GM12865 (cell line): ENCODE measurements around the gene RBP5.
"Not testable (repeated sequence)": the region's sequence is repeated elsewhere in the genome, so short reads cannot be mapped to it uniquely, and the experiment has no call there.

Source experiments
- DNase-seq: peaks from one replicate; pipeline ENCODE4 v3.0.0; 2010; ENCODE audit warnings: low read depth
- H3K4me3 ChIP-seq: 2 replicates; pipeline ENCODE4 v1.5.1; 2011; ENCODE audit warnings: mild to moderate bottlenecking, low read depth, low read length, control low read depth
- TF ChIP-seq, protein P1 (sequence below): IDR thresholded peaks from 2 replicates; pipeline ENCODE4 v1.5.1; 2011; ENCODE audit warnings: low read length, control low read depth, low read depth, inconsistent platforms; ENCODE audit not compliant: insufficient read depth; ENCODE audit errors: missing control alignments

RBP5 gene

DNA sequence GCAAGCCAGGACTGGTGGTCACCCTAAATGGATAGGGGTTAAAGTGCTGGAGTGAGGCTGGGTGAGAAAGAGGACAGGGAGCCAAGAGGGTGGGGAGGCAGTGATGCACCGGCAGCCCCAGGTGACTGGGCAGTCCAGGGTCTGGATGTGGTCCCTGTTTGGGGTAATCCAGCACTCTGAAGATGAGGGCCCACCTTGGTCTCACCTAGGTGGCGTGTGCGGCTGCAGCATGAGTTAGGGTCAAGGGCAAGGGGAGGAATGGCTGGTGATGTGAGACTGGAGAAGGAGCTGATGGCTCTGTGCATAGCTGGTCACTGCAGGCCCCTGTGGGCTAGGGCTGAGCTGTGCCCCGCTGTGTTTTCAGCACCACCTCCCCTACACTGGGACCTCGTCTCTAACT, 18.0 kb downstream of the RBP5 start:
- TF ChIP-seq, protein P1, sequence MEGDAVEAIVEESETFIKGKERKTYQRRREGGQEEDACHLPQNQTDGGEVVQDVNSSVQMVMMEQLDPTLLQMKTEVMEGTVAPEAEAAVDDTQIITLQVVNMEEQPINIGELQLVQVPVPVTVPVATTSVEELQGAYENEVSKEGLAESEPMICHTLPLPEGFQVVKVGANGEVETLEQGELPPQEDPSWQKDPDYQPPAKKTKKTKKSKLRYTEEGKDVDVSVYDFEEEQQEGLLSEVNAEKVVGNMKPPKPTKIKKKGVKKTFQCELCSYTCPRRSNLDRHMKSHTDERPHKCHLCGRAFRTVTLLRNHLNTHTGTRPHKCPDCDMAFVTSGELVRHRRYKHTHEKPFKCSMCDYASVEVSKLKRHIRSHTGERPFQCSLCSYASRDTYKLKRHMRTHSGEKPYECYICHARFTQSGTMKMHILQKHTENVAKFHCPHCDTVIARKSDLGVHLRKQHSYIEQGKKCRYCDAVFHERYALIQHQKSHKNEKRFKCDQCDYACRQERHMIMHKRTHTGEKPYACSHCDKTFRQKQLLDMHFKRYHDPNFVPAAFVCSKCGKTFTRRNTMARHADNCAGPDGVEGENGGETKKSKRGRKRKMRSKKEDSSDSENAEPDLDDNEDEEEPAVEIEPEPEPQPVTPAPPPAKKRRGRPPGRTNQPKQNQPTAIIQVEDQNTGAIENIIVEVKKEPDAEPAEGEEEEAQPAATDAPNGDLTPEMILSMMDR = no peak
- no peak for DNase-seq
- H3K4me3 ChIP-seq = no peak overlapping the region

DNA sequence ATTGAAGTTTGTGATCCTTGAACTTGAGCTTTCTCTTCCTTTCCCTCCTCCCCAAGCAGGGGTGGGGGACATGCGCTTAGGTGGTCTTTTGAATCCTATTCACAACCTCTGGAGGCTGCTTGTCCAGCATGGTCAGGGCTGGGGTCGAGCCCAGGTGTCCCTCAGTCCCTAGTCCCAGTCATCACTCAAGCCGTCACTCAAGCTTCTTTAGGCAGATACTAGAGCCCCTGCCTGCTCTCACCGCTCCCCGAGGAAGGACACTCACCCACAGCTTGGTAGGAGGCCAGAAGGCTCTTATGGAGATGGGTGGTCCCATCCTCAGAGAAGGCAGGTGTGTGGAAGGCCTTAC, 19.1 kb downstream of the RBP5 start:
- TF ChIP-seq, protein P1 = no peak
- H3K4me3 ChIP-seq = peak overlapping the region; percentile 93
- DNase-seq = no peak

DNA sequence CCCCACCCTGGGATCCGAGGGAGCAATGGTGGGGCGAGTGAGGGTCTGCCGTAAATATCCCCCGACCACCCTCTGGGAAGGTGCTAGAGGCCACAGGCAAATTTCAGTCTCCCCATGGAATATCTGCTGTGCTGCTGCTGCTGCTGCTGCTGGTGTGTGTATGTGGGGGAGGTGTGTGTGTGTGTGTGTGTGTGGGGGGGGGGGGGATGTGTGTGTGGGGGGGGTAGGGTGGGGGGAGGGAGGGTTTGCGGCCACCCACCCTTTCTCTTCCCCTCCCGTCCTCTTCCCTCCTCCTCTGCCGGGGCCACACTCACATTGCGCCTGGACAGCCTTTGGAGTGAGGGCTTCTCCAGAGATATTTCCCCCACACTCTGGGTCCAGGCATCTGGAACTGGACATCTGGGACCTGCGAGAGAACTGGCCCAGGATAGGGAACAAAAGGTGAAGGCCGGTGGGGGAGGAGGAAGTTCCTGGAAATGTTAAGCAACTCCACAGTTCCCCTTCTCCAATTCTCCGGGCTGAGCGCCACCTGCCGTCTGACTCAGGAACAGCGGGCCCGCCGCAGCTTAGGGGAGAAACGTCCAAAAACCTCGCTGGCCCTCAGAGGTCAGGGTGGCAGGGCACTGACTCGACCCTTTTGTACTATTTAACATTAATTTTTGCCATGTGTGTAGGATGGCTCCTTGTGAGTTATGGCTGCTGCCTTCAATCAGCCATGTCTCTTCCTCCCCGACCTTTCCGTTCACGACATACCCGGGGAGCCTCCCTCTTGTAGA, 19.7 kb downstream of the RBP5 start, which contains the start of gene C1RL:
C1RL (minus strand) TSS at position 419 of the 776 bp plus-strand sequence; CDS start at position 385, 34 bp downstream.
- peak within 1 kb of the TSS; percentile 93 for H3K4me3 ChIP-seq
- peak; percentile 85 for DNase-seq
- TF ChIP-seq, protein P1 = peak; percentile 95

DNA sequence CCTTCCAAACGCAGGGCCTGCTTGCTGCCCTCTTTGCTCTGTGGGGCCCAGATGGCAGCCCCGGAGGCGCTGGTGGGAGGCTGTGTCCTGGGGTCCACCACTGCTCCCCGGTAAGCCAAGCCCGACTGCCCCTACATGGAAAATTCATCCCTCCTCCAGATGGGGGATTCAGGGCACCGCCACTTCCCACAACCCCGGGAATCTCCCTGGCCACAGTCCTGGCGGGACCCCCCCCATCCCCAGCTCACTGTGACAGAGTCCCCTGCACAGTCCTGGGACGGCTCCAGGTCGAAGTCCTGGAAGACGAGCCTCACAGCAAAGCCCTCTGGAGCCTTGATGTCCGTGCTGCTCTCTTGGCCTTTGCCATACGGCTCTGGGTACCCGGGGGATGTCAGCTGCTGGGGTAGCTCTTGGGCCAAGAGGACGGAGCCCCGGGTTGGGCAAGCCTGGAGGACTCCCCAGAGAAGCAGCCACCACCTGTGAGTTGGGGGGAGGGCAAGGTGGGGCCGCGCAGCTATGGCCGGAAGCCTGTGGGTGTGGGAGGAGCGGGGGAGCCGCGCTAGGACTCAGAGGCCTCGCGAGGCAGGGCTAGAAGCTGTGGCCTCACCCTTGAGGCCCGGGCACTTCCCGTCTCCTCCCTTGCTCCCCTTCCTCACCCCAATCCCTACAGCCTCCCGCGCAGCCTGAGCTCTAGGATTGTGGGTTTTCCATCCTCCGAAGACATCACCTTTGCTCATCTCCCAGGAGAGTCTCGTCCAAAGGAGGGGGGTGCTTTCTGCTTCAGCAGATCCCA, 20.5 kb downstream of the RBP5 start:
- TF ChIP-seq, protein P1 = no peak
- peak; percentile 95 for DNase-seq
- peak overlapping the region; percentile 93 for H3K4me3 ChIP-seq

DNA sequence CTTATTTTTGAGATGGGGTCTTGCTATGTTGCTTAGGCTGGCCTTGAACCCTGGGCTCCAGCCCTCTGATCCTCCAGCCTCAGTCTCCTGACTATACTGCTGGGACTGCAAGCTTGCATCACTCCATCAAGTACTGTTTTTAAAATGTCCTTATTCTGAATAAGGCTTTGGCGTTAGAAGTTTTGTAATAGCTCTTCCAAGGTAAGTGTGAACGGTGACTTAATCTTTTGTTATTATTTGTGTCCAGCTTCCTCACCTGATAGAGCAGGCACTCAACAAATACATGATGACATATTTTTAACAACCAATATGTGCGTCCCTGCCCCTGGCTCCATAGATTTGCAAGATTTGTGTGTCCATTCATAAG, 21.1 kb downstream of the RBP5 start:
- TF ChIP-seq, protein P1 = no peak
- DNase-seq = peak; percentile 34
- H3K4me3 ChIP-seq = peak overlapping the region; percentile 93

DNA sequence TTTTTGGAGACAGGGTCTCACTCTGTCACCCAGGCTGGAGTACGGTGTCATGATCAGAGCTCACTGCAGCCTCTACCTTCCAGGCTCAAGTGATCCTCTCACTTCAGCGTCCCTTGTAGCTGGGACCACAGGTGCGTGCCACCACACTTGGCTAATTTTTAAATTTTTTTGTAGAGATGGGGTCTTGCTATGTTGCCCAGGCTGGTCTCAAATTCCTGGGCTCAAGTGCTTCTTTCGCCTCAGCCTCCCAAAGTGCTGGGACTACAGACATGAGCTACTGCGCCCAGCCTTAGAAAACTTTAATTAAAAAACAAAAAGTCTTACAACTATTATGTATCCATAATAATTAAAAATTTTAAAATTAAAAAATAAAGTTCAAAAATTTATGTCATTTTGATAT, 21.5 kb downstream of the RBP5 start:
- peak overlapping the region; percentile 93; the same call in 1 of the 2 replicates for H3K4me3 ChIP-seq

DNA sequence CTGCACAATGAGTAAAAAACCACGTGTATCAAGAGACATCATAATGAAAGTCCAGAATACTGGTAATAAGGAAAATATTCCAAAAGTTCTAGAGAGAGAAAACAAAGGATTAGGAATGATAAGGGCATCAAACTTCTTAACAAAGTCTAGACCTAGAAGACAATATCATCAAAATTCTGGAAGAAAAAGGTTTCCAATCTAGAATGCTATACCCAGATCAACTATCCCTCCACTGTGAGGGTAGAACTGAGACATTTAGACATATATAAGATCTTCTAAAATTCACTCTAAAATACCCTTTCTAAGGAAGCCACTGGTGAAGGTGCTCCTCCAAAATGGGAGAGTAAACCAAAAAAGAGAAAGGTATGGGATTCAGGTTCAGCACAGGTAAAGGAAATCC, 22.6 kb downstream of the RBP5 start:
- DNase-seq = no peak
- TF ChIP-seq, protein P1 = no peak
- H3K4me3 ChIP-seq = no peak overlapping the region

More for the DNA sequence above, 21.5 kb downstream of the RBP5 start:
- DNase-seq = not testable (repeated sequence)
